Lower leg skin (tissue), 4 donors: ENCODE results near the gene OR10P1. TPM values are rescaled to one million over a fixed set of nuclear protein-coding genes. Genes with fewer than 3 reads are reported as not detected.

ENCODE experiments used
- DNase-seq, 2 donors: peaks; one replicate each; pipeline ENCODE4 v3.0.0-alpha.2; 2019; ENCODE audit warnings: low spot score in 2 of 2
- H3K4me3 ChIP-seq: fragments of 200-600 bp; sonication (generic); 2 replicates; pipeline ENCODE4 v1.5.1; 2017; ENCODE audit warnings: mild to moderate bottlenecking, low read depth; ENCODE audit not compliant: poor library complexity, severe bottlenecking
- CTCF ChIP-seq, 3 donors: fragments of 450-650 bp; IDR thresholded peaks; one replicate each; pipeline ENCODE4 v1.5.1; 2016; ENCODE audit warnings: antibody characterized with exemption in 3 of 3, mild to moderate bottlenecking in 3 of 3, moderate library complexity in 2 of 3
- POLR2A ChIP-seq, 2 donors: fragments of 450-650 bp; IDR thresholded peaks; one replicate each; pipeline ENCODE4 v1.6.1; 2016 to 2017; ENCODE audit warnings: antibody characterized with exemption in 2 of 2, mild to moderate bottlenecking in 1 of 2, moderate library complexity in 1 of 2
- WGBS, 2 donors: methylation state at CpG; one replicate each; pipeline ENCODE4 v1.1.5; 2018; 5-methylcytosine and 5-hydroxymethylcytosine counted together
- intact Hi-C: fragments of 100-400 bp; cut with DNase I; formaldehyde crosslinking; loops from one replicate; pipeline ENCODE4 v1.15.0; 2023; ENCODE audit warnings: low total_unique reads
- total RNA-seq, 4 donors: library from RNA; depleted of rRNA; stranded (reverse); fragments of >200 nt; gene quantifications; one replicate each; pipeline ENCODE4 v1.1.0, GENCODE V29; 2016

Gene OR10P1
- total RNA-seq, 4 donors from 2014 or later = not detected

DNA sequence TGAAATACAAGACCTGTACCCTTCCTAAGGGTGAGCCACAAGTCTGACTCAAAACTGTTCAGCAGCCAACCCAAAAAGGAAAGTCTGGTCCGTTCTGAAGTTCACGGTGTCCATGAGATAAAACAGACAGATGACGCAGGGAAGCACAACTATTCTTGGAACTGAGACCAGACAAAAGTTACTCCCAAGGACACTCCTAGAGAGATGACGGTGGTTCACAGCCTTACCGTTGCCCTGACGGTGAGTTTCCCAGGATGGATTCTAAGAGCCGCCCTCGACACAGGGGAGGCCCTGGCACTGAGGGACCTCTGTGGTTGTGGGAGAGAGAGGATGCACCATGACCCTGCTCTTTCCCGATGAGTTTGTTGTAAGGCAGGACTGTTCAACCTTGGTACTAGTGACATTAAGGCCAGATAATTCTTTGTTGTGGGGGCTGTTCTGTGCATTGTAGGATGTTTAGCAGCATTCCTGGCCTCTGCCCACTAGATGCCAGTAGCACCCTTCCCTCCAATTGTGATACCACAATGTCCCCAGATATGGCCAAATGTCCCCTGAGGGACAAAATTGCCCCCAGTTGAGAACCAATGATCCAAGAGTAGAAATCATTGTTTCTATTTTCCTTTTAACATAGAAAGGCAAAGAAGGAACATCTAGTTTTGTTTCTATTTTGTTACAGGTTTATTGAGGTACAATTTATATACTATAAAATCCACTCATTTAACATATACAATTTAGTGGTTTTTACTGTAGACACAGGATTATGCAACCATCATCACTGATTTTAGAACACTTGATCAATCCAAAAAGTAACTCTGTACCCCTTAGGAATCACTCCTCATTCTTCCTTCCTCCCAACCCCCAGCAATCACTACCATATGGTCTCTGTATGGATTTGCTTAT is 23.0 kb downstream of the OR10P1 start:
- intact Hi-C loops = no loop called here
- 70 to 73% methylated on average over 9 of the region's 9 CpGs for WGBS, 2 donors
- DNase-seq = peak in 1 of 2 donors; percentile 50
- H3K4me3 ChIP-seq = no peak overlapping the region
- no peak for TF ChIP-seq CTCF (IDR thresholded peaks at IDR 0.05)
- no peak for TF ChIP-seq POLR2A (IDR thresholded peaks at IDR 0.05)

GRCh38 chr12:55663391-55663790 is 26.7 kb downstream of the OR10P1 start:
- H3K4me3 ChIP-seq = no peak overlapping the region
- intact Hi-C loops = no loop called here
- no peak for DNase-seq
- 41 to 50% methylated on average over 1 of the region's 1 CpG for WGBS, 2 donors
- no peak for TF ChIP-seq POLR2A (IDR thresholded peaks at IDR 0.05)
- TF ChIP-seq CTCF (IDR thresholded peaks at IDR 0.05) = no peak

GRCh38 chr12:55664826-55665225 is 28.1 kb downstream of the OR10P1 start:
- no peak for TF ChIP-seq CTCF (IDR thresholded peaks at IDR 0.05)
- TF ChIP-seq POLR2A (IDR thresholded peaks at IDR 0.05) = no peak
- intact Hi-C loops = no loop called here
- whole genome bisulfite sequencing, 2 donors = 88 to 89% methylated on average over 10 of the region's 10 CpGs
- no peak overlapping the region for H3K4me3 ChIP-seq
- DNase-seq = peak in 1 of 2 donors; percentile 64

- H3K4me3 ChIP-seq = no peak overlapping the region
- DNase-seq = peak in 1 of 2 donors; percentile 50
- WGBS, 2 donors = 74 to 82% methylated on average over 7 of the region's 7 CpGs
- intact Hi-C loops = no loop called here
- no peak for TF ChIP-seq POLR2A (IDR thresholded peaks at IDR 0.05)
- no peak for TF ChIP-seq CTCF (IDR thresholded peaks at IDR 0.05)
Measured at GRCh38 chr12:55666508-55666907, 29.8 kb downstream of the OR10P1 start.

DNA sequence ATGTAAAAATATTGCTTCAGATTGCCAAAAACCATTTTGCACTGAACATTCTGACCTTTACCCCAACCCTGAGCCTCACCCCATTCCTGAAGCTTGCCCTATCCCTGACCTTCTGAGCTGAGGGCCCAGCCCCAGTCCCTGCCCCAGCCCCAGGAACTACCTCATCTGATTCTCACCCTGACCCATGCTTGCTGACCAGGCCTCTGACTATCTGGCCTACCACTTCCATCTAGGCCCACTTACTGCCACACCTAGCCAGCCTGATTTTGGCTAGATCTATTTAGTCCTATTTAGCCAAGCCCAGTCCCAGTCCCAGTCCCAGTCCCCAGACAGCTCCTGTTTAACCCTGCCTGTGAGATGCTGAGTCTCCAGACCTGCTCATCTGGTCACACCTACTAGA is 33.6 kb downstream of the OR10P1 start:
- no peak overlapping the region for H3K4me3 ChIP-seq
- DNase-seq = peak in 1 of 2 donors; percentile 73
- intact Hi-C loops = no loop called here
- no peak for TF ChIP-seq POLR2A (IDR thresholded peaks at IDR 0.05)
- TF ChIP-seq CTCF (IDR thresholded peaks at IDR 0.05) = no peak
